GOT3 (cell line): ENCODE measurements around the gene POU2AF1.
"Not testable (repeated sequence)": the region's sequence is repeated elsewhere in the genome, so short reads cannot be mapped to it uniquely, and the experiment has no call there.

Source experiments
- DNase-seq: peaks from one replicate; lab custom pipeline; 2025; ENCODE audit warnings: mixed read lengths; lab: John Stamatoyannopoulos, UW

Gene POU2AF1

GRCh38 chr11:111408789-111409727 is 30.0 kb upstream of the POU2AF1 start:
- no peak for DNase-seq

GRCh38 chr11:111407652-111408051 is 28.6 kb upstream of the POU2AF1 start:
- DNase-seq: no peak

GRCh38 chr11:111406589-111406988 is 27.5 kb upstream of the POU2AF1 start:
- no peak for DNase-seq

GRCh38 chr11:111406091-111406490 is 27.0 kb upstream of the POU2AF1 start:
- no peak for DNase-seq

- DNase-seq: no peak
Observed at GRCh38 chr11:111405551-111405950, 26.5 kb upstream of the POU2AF1 start.

GRCh38 chr11:111403051-111403726 is 24.1 kb upstream of the POU2AF1 start:
- no peak for DNase-seq

GRCh38 chr11:111402411-111402810 is 23.3 kb upstream of the POU2AF1 start:
- DNase-seq: no peak

- not testable (repeated sequence) for DNase-seq
Observed at GRCh38 chr11:111401957-111402356, 22.9 kb upstream of the POU2AF1 start.

- no peak for DNase-seq
Observed at GRCh38 chr11:111400595-111400994, 21.5 kb upstream of the POU2AF1 start.

GRCh38 chr11:111399187-111400031 is 20.3 kb upstream of the POU2AF1 start:
- DNase-seq: no peak

GRCh38 chr11:111397034-111397433 is 18.0 kb upstream of the POU2AF1 start:
- no peak for DNase-seq

GRCh38 chr11:111395749-111396148 is 16.7 kb upstream of the POU2AF1 start:
- no peak for DNase-seq

GRCh38 chr11:111395081-111395480 is 16.0 kb upstream of the POU2AF1 start:
- no peak for DNase-seq

GRCh38 chr11:111394147-111394546 is 15.1 kb upstream of the POU2AF1 start:
- not testable (repeated sequence) for DNase-seq

- DNase-seq: no peak
Observed at GRCh38 chr11:111393585-111393984, 14.5 kb upstream of the POU2AF1 start.

GRCh38 chr11:111393096-111393495 is 14.0 kb upstream of the POU2AF1 start:
- no peak for DNase-seq

- no peak for DNase-seq
Observed at GRCh38 chr11:111392552-111392951, 13.5 kb upstream of the POU2AF1 start.

GRCh38 chr11:111391328-111392124 is 12.5 kb upstream of the POU2AF1 start:
- DNase-seq: no peak

- no peak for DNase-seq
Observed at GRCh38 chr11:111388842-111389241, 9.8 kb upstream of the POU2AF1 start.

- DNase-seq: no peak
Observed at GRCh38 chr11:111388420-111388819, 9.3 kb upstream of the POU2AF1 start.

GRCh38 chr11:111387363-111387762 is 8.3 kb upstream of the POU2AF1 start:
- no peak for DNase-seq
